ENCODE results near the gene IMMP2L.

The IMMP2L gene

GRCh38 chr7:110854651-110855050 lies 707.6 kb downstream of the IMMP2L start:
- H3K36me3 Mint-ChIP-seq (ENCODE audit: insufficient read depth) = no peaks in the 10 kb centered on the region
- H3K27ac Mint-ChIP-seq = no peak overlapping the region
- DNase-seq = no peak
- H3K9me3 Mint-ChIP-seq = no peaks in the 10 kb centered on the region
- no peak for ATAC-seq (replicated peaks)
- H3K4me1 Mint-ChIP-seq (ENCODE audit: low read depth in 2 of 2) = no peaks in the 10 kb centered on the region
- H3K4me3 Mint-ChIP-seq = no peak overlapping the region
- H3K27me3 Mint-ChIP-seq = no peaks in the 10 kb centered on the region

GRCh38 chr7:110854166-110854565 lies 708.1 kb downstream of the IMMP2L start:
- Mint-ChIP-seq H3K27me3 (no peaks in the 10 kb centered on the region), H3K4me1 (ENCODE audit: low read depth in 2 of 2) (no peaks in the 10 kb centered on the region), H3K4me3 (no peak overlapping the region), H3K36me3 (ENCODE audit: insufficient read depth) (no peaks in the 10 kb centered on the region), H3K9me3 (no peaks in the 10 kb centered on the region), H3K27ac (no peak overlapping the region)
- no peak for DNase-seq
- no peak for ATAC-seq (replicated peaks)

GRCh38 chr7:110853263-110853662 lies 709.0 kb downstream of the IMMP2L start:
- no peak for DNase-seq
- no peak for ATAC-seq (replicated peaks)
- Mint-ChIP-seq H3K36me3 (ENCODE audit: insufficient read depth) (no peaks in the 10 kb centered on the region), H3K4me1 (ENCODE audit: low read depth in 2 of 2) (no peaks in the 10 kb centered on the region), H3K9me3 (no peaks in the 10 kb centered on the region), H3K4me3 (no peak overlapping the region), H3K27me3 (no peaks in the 10 kb centered on the region), H3K27ac (no peak overlapping the region)

- ATAC-seq (replicated peaks) = no peak
- no peak overlapping the region for H3K4me3 Mint-ChIP-seq
- no peaks in the 10 kb centered on the region for H3K9me3 Mint-ChIP-seq
- no peaks in the 10 kb centered on the region for H3K27me3 Mint-ChIP-seq
- no peaks in the 10 kb centered on the region for H3K4me1 Mint-ChIP-seq (ENCODE audit: low read depth in 2 of 2)
- no peaks in the 10 kb centered on the region for H3K36me3 Mint-ChIP-seq (ENCODE audit: insufficient read depth)
- no peak for DNase-seq
- no peak overlapping the region for H3K27ac Mint-ChIP-seq
These were observed 709.9 kb downstream of the IMMP2L start for GRCh38 chr7:110852156-110852940.

GRCh38 chr7:110850224-110850623 lies 712.1 kb downstream of the IMMP2L start:
- Mint-ChIP-seq H3K4me1 (ENCODE audit: low read depth in 2 of 2) (no peaks in the 10 kb centered on the region), H3K9me3 (no peaks in the 10 kb centered on the region), H3K36me3 (ENCODE audit: insufficient read depth) (no peaks in the 10 kb centered on the region)

GRCh38 chr7:110842796-110843195 lies 719.5 kb downstream of the IMMP2L start:
- H3K4me1 Mint-ChIP-seq (ENCODE audit: low read depth in 2 of 2) = no peaks in the 10 kb centered on the region
- H3K9me3 Mint-ChIP-seq = no peaks in the 10 kb centered on the region
- ATAC-seq (replicated peaks) (no peak), DNase-seq (no peak)
- no peak overlapping the region for H3K4me3 Mint-ChIP-seq
- H3K27ac Mint-ChIP-seq = no peak overlapping the region
- no peaks in the 10 kb centered on the region for H3K36me3 Mint-ChIP-seq (ENCODE audit: insufficient read depth)
- no peaks in the 10 kb centered on the region for H3K27me3 Mint-ChIP-seq

More at GRCh38 chr7:110850224-110850623, 712.1 kb downstream of the IMMP2L start:
- Mint-ChIP-seq H3K27me3 (no peaks in the 10 kb centered on the region), H3K4me3 (no peak overlapping the region), H3K27ac (no peak overlapping the region)
- ATAC-seq (replicated peaks) (no peak), DNase-seq (no peak)

- Mint-ChIP-seq H3K27me3 (no peaks in the 10 kb centered on the region), H3K36me3 (ENCODE audit: insufficient read depth) (no peaks in the 10 kb centered on the region), H3K27ac (no peak overlapping the region), H3K9me3 (no peaks in the 10 kb centered on the region), H3K4me1 (ENCODE audit: low read depth in 2 of 2) (no peaks in the 10 kb centered on the region), H3K4me3 (no peak overlapping the region)
- ATAC-seq (replicated peaks) (no peak), DNase-seq (no peak)
These were observed 720.3 kb downstream of the IMMP2L start for GRCh38 chr7:110841840-110842545.

- Mint-ChIP-seq H3K4me1 (ENCODE audit: low read depth in 2 of 2) (peaks cover 0 to 2% of the 10 kb centered on the region in 2 donors), H3K27ac (no peak overlapping the region), H3K9me3 (no peaks in the 10 kb centered on the region), H3K36me3 (ENCODE audit: insufficient read depth) (no peaks in the 10 kb centered on the region), H3K4me3 (no peak overlapping the region), H3K27me3 (no peaks in the 10 kb centered on the region)
- ATAC-seq (replicated peaks) = no peak
- no peak for DNase-seq
These were observed 722.4 kb downstream of the IMMP2L start for GRCh38 chr7:110839866-110840265.

GRCh38 chr7:110835849-110836248 lies 726.4 kb downstream of the IMMP2L start:
- Mint-ChIP-seq H3K9me3 (no peaks in the 10 kb centered on the region), H3K27me3 (no peaks in the 10 kb centered on the region)
- no peak for DNase-seq

GRCh38 chr7:110835218-110835617 lies 727.1 kb downstream of the IMMP2L start:
- DNase-seq = no peak
- no peak overlapping the region for H3K4me3 Mint-ChIP-seq
- H3K36me3 Mint-ChIP-seq (ENCODE audit: insufficient read depth) = no peaks in the 10 kb centered on the region
- ATAC-seq (replicated peaks) = no peak
- H3K27ac Mint-ChIP-seq = no peak overlapping the region
- H3K27me3 Mint-ChIP-seq = no peaks in the 10 kb centered on the region
- H3K4me1 Mint-ChIP-seq (ENCODE audit: low read depth in 2 of 2) = peaks cover 0 to 7% of the 10 kb centered on the region in 2 donors
- H3K9me3 Mint-ChIP-seq = no peaks in the 10 kb centered on the region

More at GRCh38 chr7:110835849-110836248, 726.4 kb downstream of the IMMP2L start:
- no peak for ATAC-seq (replicated peaks)
- H3K36me3 Mint-ChIP-seq (ENCODE audit: insufficient read depth) = no peaks in the 10 kb centered on the region
- H3K4me3 Mint-ChIP-seq = no peak overlapping the region
- peaks cover 0 to 7% of the 10 kb centered on the region in 2 donors for H3K4me1 Mint-ChIP-seq (ENCODE audit: low read depth in 2 of 2)
- no peak overlapping the region for H3K27ac Mint-ChIP-seq

GRCh38 chr7:110831419-110831818 lies 730.9 kb downstream of the IMMP2L start:
- DNase-seq (no peak), ATAC-seq (replicated peaks) (no peak)
- peaks cover 0 to 7% of the 10 kb centered on the region in 2 donors for H3K4me1 Mint-ChIP-seq (ENCODE audit: low read depth in 2 of 2)
- H3K9me3 Mint-ChIP-seq = no peaks in the 10 kb centered on the region
- no peaks in the 10 kb centered on the region for H3K36me3 Mint-ChIP-seq (ENCODE audit: insufficient read depth)
- no peak overlapping the region for H3K4me3 Mint-ChIP-seq
- no peak overlapping the region for H3K27ac Mint-ChIP-seq
- no peaks in the 10 kb centered on the region for H3K27me3 Mint-ChIP-seq

GRCh38 chr7:110830778-110831177 lies 731.5 kb downstream of the IMMP2L start:
- H3K9me3 Mint-ChIP-seq = no peaks in the 10 kb centered on the region
- no peaks in the 10 kb centered on the region for H3K27me3 Mint-ChIP-seq
- no peak for ATAC-seq (replicated peaks)
- H3K27ac Mint-ChIP-seq = no peak overlapping the region
- no peak for DNase-seq
- H3K4me3 Mint-ChIP-seq = no peak overlapping the region
- H3K4me1 Mint-ChIP-seq (ENCODE audit: low read depth in 2 of 2) = peaks cover 0 to 7% of the 10 kb centered on the region in 2 donors
- H3K36me3 Mint-ChIP-seq (ENCODE audit: insufficient read depth) = no peaks in the 10 kb centered on the region

- no peak overlapping the region for H3K4me3 Mint-ChIP-seq
- ATAC-seq (replicated peaks) = no peak
- no peaks in the 10 kb centered on the region for H3K9me3 Mint-ChIP-seq
- no peak overlapping the region for H3K27ac Mint-ChIP-seq
- H3K27me3 Mint-ChIP-seq = no peaks in the 10 kb centered on the region
- no peaks in the 10 kb centered on the region for H3K36me3 Mint-ChIP-seq (ENCODE audit: insufficient read depth)
- no peaks in the 10 kb centered on the region for H3K4me1 Mint-ChIP-seq (ENCODE audit: low read depth in 2 of 2)
- no peak for DNase-seq
These were observed 734.4 kb downstream of the IMMP2L start for GRCh38 chr7:110827936-110828335.

GRCh38 chr7:110827287-110827855 lies 734.9 kb downstream of the IMMP2L start:
- no peaks in the 10 kb centered on the region for H3K4me1 Mint-ChIP-seq (ENCODE audit: low read depth in 2 of 2)
- no peak overlapping the region for H3K4me3 Mint-ChIP-seq
- no peaks in the 10 kb centered on the region for H3K9me3 Mint-ChIP-seq
- no peak for ATAC-seq (replicated peaks)
- no peak for DNase-seq
- no peaks in the 10 kb centered on the region for H3K27me3 Mint-ChIP-seq
- no peaks in the 10 kb centered on the region for H3K36me3 Mint-ChIP-seq (ENCODE audit: insufficient read depth)
- H3K27ac Mint-ChIP-seq = no peak overlapping the region

All from effector memory CD8-positive, alpha-beta T cell (primary cell).